HepG2 (cell line): Measurements from ENCODE around the gene NOL12. TPM values are rescaled to one million over a fixed set of nuclear protein-coding genes. Genes with fewer than 3 reads are reported as not detected.
A peak's percentile ranks its signal among the peaks of the same experiment; 100 is the strongest.

Experiments
- ELF3 ChIP-seq: IDR thresholded peaks from 2 replicates; pipeline ENCODE4 v1.6.1; 2016; ENCODE audit warnings: missing genetic modification reagents, missing compliant biosample characterization
- HCFC1 ChIP-seq: fragments of 150-350 bp; IDR thresholded peaks from 2 replicates; pipeline ENCODE4 v1.6.1; 2014; ENCODE audit warnings: low read depth, low read length
- HMG20A ChIP-seq: IDR thresholded peaks from 2 replicates; pipeline ENCODE4 v1.6.1; 2016; ENCODE audit warnings: borderline replicate concordance
- MLLT10 ChIP-seq: sonication (generic); formaldehyde crosslinking; IDR thresholded peaks from 2 replicates; pipeline ENCODE4 v1.4.0; 2020; ENCODE audit warnings: missing genetic modification reagents
- NR2F6 ChIP-seq, 2 experiments: IDR thresholded peaks; 2 replicates each; pipeline ENCODE4 v1.6.1; 2016; ENCODE audit warnings: antibody characterized with exemption in 1 of 2, mild to moderate bottlenecking in 1 of 2
- SIX1 ChIP-seq: sonication (generic); formaldehyde crosslinking; IDR thresholded peaks from 2 replicates; pipeline ENCODE4 v1.4.0; 2020; ENCODE audit warnings: missing genetic modification reagents, borderline replicate concordance
- TARDBP ChIP-seq: sonication (generic); formaldehyde crosslinking; IDR thresholded peaks from 2 replicates; pipeline ENCODE4 v1.8.0; 2022; ENCODE audit warnings: mild to moderate bottlenecking, missing genetic modification reagents
- TOPORS ChIP-seq: sonication (generic); formaldehyde crosslinking; IDR thresholded peaks from 2 replicates; pipeline ENCODE4 v1.8.0; 2023; ENCODE audit warnings: mild to moderate bottlenecking, missing genetic modification reagents
- ZFP62 ChIP-seq: sonication (generic); formaldehyde crosslinking; IDR thresholded peaks from 2 replicates; pipeline ENCODE4 v1.4.0; 2020; ENCODE audit warnings: missing genetic modification reagents
- ZNF331 ChIP-seq: sonication (generic); formaldehyde crosslinking; IDR thresholded peaks from 2 replicates; pipeline ENCODE4 v1.4.0; 2020; ENCODE audit warnings: missing genetic modification reagents
- ZNF382 ChIP-seq: sonication (generic); formaldehyde crosslinking; IDR thresholded peaks from 2 replicates; pipeline ENCODE4 v1.5.0; 2020; ENCODE audit warnings: missing genetic modification reagents, mild to moderate bottlenecking, borderline replicate concordance
- ZNF792 ChIP-seq: IDR thresholded peaks from 2 replicates; pipeline ENCODE4 v1.6.1; 2016
- ZSCAN20 ChIP-seq: sonication (generic); formaldehyde crosslinking; IDR thresholded peaks from 2 replicates; pipeline ENCODE4 v1.4.0; 2020; ENCODE audit warnings: missing genetic modification reagents, mild to moderate bottlenecking, borderline replicate concordance
- polyA plus RNA-seq, 8 experiments: library from polyadenylated mRNA; depleted of rRNA in 3 of 8; stranded (reverse) in 7 of 8; unstranded in 1 of 8; fragments of >200 nt; fragmentation: Illumina TruSeq in 4 of 8; extraction: Trizol in 4 of 8; gene quantifications; 2 replicates each; pipeline versions ENCODE4 v1.2.1 to v1.2.3, GENCODE V29; 2011 to 2016; ENCODE audit warnings: low read depth in 4 of 8, missing spikeins in 1 of 8, mixed read lengths in 1 of 8; ENCODE audit not compliant: insufficient read depth in 1 of 8
- total RNA-seq, 5 experiments: library from RNA; depleted of rRNA; stranded (reverse); fragments of >200 nt; fragmentation: Illumina TruSeq; extraction: Trizol; gene quantifications; 2 replicates each; pipeline ENCODE4 v1.2.3, GENCODE V29; 2016; ENCODE audit warnings: low read depth in 1 of 5
- TF ChIP-seq, protein P1 (sequence below): sonication (generic); formaldehyde crosslinking; IDR thresholded peaks from 2 replicates; pipeline ENCODE4 v1.8.0; 2022; ENCODE audit warnings: mild to moderate bottlenecking, missing genetic modification reagents; ENCODE audit not compliant: insufficient replicate concordance
- TF ChIP-seq, protein P2 (sequence below): sonication (generic); formaldehyde crosslinking; IDR thresholded peaks from 2 replicates; pipeline ENCODE4 v1.5.1; 2020; ENCODE audit warnings: mild to moderate bottlenecking, missing genetic modification reagents, moderate library complexity
- TF ChIP-seq, protein P3 (sequence below): sonication (generic); formaldehyde crosslinking; IDR thresholded peaks from 2 replicates; pipeline ENCODE4 v1.5.0; 2020; ENCODE audit warnings: missing genetic modification reagents
- TF ChIP-seq, protein P4 (sequence below): sonication (generic); formaldehyde crosslinking; IDR thresholded peaks from 2 replicates; pipeline ENCODE4 v1.4.0; 2020; ENCODE audit warnings: mild to moderate bottlenecking, missing genetic modification reagents
- TF ChIP-seq, protein P5 (sequence below): fragments of 450-650 bp; IDR thresholded peaks from 2 replicates; pipeline ENCODE4 v1.6.1; 2016
- TF ChIP-seq, protein P6 (sequence below): sonication (generic); formaldehyde crosslinking; conservative IDR thresholded peaks from 2 replicates; pipeline ENCODE4 v1.8.1; 2023; ENCODE audit warnings: missing genetic modification reagents

Gene NOL12
- total and polyA plus RNA-seq, 2 of the 13 experiments (the other 11 are each of a cell fraction or from before 2014, with no cell fraction given), result 14.3 to 31.4 TPM

DNA sequence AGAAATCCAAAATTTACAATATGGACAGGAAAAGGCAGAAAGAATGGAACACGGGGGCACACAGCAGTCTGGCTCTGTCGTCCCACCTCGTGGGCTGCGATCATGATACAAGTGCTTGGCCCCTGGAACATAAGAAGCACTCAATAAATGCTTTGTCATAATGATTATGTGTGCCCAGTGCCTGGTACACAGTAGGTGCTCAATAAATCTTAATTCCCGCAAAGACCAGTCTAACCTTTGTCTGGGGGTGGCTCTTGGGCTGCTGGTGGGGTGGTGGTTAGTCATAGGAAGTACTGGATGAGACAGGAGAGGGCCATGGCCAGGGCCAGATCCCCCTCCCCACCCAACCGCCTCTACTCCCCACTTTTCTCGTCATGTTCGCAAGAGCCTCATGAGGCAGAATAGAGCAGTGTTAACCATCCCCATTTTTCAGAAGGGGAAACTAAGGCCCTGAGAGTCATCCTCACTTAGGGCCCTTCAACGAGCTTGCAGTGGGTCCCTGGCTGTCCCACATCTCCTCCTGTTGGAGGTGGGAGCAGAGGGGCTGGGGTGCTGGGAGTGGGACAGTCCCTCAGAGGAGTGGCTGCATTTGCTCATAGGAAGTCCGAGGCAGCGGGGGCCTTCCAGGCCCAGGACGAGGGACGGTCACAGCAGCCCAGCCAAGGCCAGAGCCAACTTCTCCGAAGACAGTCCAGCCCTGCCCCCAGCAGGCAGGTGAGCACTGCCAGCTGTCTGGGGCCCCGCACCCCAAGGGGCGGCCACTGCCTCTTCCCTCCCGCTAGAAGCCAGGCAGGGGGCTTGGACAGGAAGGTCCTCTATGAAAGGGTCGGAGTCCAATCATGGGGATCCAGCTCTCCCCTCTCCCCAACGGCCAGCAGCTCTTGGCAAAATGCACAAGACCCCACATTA is 46.8 kb downstream of the NOL12 start (continued):
- TF ChIP-seq ZSCAN20, result no peak
- TF ChIP-seq, protein P1, sequence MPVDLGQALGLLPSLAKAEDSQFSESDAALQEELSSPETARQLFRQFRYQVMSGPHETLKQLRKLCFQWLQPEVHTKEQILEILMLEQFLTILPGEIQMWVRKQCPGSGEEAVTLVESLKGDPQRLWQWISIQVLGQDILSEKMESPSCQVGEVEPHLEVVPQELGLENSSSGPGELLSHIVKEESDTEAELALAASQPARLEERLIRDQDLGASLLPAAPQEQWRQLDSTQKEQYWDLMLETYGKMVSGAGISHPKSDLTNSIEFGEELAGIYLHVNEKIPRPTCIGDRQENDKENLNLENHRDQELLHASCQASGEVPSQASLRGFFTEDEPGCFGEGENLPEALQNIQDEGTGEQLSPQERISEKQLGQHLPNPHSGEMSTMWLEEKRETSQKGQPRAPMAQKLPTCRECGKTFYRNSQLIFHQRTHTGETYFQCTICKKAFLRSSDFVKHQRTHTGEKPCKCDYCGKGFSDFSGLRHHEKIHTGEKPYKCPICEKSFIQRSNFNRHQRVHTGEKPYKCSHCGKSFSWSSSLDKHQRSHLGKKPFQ (CRISPR knock-in tag), result no peak
- TF ChIP-seq, protein P2, sequence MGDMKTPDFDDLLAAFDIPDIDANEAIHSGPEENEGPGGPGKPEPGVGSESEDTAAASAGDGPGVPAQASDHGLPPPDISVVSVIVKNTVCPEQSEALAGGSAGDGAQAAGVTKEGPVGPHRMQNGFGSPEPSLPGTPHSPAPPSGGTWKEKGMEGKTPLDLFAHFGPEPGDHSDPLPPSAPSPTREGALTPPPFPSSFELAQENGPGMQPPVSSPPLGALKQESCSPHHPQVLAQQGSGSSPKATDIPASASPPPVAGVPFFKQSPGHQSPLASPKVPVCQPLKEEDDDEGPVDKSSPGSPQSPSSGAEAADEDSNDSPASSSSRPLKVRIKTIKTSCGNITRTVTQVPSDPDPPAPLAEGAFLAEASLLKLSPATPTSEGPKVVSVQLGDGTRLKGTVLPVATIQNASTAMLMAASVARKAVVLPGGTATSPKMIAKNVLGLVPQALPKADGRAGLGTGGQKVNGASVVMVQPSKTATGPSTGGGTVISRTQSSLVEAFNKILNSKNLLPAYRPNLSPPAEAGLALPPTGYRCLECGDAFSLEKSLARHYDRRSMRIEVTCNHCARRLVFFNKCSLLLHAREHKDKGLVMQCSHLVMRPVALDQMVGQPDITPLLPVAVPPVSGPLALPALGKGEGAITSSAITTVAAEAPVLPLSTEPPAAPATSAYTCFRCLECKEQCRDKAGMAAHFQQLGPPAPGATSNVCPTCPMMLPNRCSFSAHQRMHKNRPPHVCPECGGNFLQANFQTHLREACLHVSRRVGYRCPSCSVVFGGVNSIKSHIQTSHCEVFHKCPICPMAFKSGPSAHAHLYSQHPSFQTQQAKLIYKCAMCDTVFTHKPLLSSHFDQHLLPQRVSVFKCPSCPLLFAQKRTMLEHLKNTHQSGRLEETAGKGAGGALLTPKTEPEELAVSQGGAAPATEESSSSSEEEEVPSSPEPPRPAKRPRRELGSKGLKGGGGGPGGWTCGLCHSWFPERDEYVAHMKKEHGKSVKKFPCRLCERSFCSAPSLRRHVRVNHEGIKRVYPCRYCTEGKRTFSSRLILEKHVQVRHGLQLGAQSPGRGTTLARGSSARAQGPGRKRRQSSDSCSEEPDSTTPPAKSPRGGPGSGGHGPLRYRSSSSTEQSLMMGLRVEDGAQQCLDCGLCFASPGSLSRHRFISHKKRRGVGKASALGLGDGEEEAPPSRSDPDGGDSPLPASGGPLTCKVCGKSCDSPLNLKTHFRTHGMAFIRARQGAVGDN, result peak; percentile 75
- TF ChIP-seq SIX1 (CRISPR knock-in tag), result no peak
- TF ChIP-seq, protein P3, sequence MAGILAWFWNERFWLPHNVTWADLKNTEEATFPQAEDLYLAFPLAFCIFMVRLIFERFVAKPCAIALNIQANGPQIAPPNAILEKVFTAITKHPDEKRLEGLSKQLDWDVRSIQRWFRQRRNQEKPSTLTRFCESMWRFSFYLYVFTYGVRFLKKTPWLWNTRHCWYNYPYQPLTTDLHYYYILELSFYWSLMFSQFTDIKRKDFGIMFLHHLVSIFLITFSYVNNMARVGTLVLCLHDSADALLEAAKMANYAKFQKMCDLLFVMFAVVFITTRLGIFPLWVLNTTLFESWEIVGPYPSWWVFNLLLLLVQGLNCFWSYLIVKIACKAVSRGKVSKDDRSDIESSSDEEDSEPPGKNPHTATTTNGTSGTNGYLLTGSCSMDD (CRISPR knock-in tag), result no peak
- TF ChIP-seq, protein P4, sequence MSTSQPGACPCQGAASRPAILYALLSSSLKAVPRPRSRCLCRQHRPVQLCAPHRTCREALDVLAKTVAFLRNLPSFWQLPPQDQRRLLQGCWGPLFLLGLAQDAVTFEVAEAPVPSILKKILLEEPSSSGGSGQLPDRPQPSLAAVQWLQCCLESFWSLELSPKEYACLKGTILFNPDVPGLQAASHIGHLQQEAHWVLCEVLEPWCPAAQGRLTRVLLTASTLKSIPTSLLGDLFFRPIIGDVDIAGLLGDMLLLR (CRISPR knock-in tag), result no peak
- TF ChIP-seq TOPORS (CRISPR knock-in tag), result no peak
- TF ChIP-seq, protein P5, sequence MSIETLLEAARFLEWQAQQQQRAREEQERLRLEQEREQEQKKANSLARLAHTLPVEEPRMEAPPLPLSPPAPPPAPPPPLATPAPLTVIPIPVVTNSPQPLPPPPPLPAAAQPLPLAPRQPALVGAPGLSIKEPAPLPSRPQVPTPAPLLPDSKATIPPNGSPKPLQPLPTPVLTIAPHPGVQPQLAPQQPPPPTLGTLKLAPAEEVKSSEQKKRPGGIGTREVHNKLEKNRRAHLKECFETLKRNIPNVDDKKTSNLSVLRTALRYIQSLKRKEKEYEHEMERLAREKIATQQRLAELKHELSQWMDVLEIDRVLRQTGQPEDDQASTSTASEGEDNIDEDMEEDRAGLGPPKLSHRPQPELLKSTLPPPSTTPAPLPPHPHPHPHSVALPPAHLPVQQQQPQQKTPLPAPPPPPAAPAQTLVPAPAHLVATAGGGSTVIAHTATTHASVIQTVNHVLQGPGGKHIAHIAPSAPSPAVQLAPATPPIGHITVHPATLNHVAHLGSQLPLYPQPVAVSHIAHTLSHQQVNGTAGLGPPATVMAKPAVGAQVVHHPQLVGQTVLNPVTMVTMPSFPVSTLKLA, result no peak
- TF ChIP-seq MLLT10 (CRISPR knock-in tag), result no peak
- TF ChIP-seq HCFC1, result no peak
- no peak for TF ChIP-seq ZFP62 (CRISPR knock-in tag)
- no peak for TF ChIP-seq ZNF792
- TF ChIP-seq, protein P6, sequence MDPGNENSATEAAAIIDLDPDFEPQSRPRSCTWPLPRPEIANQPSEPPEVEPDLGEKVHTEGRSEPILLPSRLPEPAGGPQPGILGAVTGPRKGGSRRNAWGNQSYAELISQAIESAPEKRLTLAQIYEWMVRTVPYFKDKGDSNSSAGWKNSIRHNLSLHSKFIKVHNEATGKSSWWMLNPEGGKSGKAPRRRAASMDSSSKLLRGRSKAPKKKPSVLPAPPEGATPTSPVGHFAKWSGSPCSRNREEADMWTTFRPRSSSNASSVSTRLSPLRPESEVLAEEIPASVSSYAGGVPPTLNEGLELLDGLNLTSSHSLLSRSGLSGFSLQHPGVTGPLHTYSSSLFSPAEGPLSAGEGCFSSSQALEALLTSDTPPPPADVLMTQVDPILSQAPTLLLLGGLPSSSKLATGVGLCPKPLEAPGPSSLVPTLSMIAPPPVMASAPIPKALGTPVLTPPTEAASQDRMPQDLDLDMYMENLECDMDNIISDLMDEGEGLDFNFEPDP (CRISPR knock-in tag), result no peak
- TF ChIP-seq TARDBP (CRISPR knock-in tag), result no peak
- peak; percentile 3; the same call in 1 of the 2 replicates for TF ChIP-seq ELF3 (CRISPR knock-in tag)
- TF ChIP-seq NR2F6 (IDR thresholded peaks at IDR 0.05), result no peak
- no peak for TF ChIP-seq NR2F6 (CRISPR knock-in tag; IDR thresholded peaks at IDR 0.05)
- TF ChIP-seq HMG20A (CRISPR knock-in tag), result no peak
- TF ChIP-seq ZNF382, result no peak
- TF ChIP-seq ZNF331 (CRISPR knock-in tag), result no peak
